GM13977 (cell line): Measurements from ENCODE around the gene NRP1.

Experiments used
- DNase-seq: peaks from one replicate; pipeline ENCODE4 v3.0.0; 2012; ENCODE audit warnings: low spot score
- CTCF ChIP-seq: IDR thresholded peaks from 2 replicates; pipeline ENCODE4 v1.5.1; 2012; ENCODE audit warnings: mild to moderate bottlenecking, control low read depth; ENCODE audit not compliant: insufficient read depth; ENCODE audit errors: extremely low read depth, missing control alignments
- in situ Hi-C: fragments of 300-500 bp; cut with MboI; formaldehyde crosslinking; loops from one replicate; pipeline ENCODE4 v1.12.0; 2022; ENCODE audit warnings: low sequenced_read_pairs, low pct_unique_long_range_greater_than_20kb, mixed read lengths, inconsistent platforms; ENCODE audit not compliant: unreplicated experiment

The NRP1 gene

GRCh38 chr10:33180921-33181320 is 153.5 kb downstream of the NRP1 start:
- in situ Hi-C loops: no loop called here
- TF ChIP-seq CTCF: no peak
- DNase-seq: no peak

GRCh38 chr10:33180390-33180789 is 154.1 kb downstream of the NRP1 start:
- no peak for DNase-seq
- TF ChIP-seq CTCF: no peak
- in situ Hi-C loops: no loop called here

GRCh38 chr10:33179067-33179466 is 155.4 kb downstream of the NRP1 start:
- in situ Hi-C loops: no loop called here
- TF ChIP-seq CTCF: no peak
- DNase-seq: no peak

- TF ChIP-seq CTCF: no peak
- in situ Hi-C loops: no loop called here
- no peak for DNase-seq
These were observed 156.3 kb downstream of the NRP1 start for GRCh38 chr10:33178026-33178755.

- in situ Hi-C loops: no loop called here
- TF ChIP-seq CTCF: no peak
- DNase-seq: no peak
These were observed 157.8 kb downstream of the NRP1 start for GRCh38 chr10:33176688-33177087.

GRCh38 chr10:33174674-33175434 is 159.6 kb downstream of the NRP1 start:
- in situ Hi-C loops: loop anchor here (25.0 kb wide), 1 partner anchor 388 kb away; no protein-coding TSS in a partner anchor
- DNase-seq: no peak
- no peak for TF ChIP-seq CTCF
